GM12878 (cell line): ENCODE data around the gene CD180. TPM values are rescaled to one million over a fixed set of nuclear protein-coding genes. Genes with fewer than 3 reads are reported as not detected.

ENCODE experiments used
- ATAC-seq: fragments of 200-7000 bp; cut with Tn5 transposase; 3 replicates; pipeline ENCODE4 v1.9.1; 2020; ENCODE audit warnings: mild to moderate bottlenecking, moderate library complexity
- BruUV-seq: library from RNA; stranded (reverse); fragments of 400-500 nt; replicated peaks from 2 replicates; lab custom pipeline; 2021; lab: Mats Ljungman, UMichigan
- CTCF ChIA-PET: fragments of 300-600 bp; sonication (Branson Sonifier 250); formaldehyde crosslinking; extraction: SDS; loops from one replicate; lab custom pipeline; 2021; ENCODE audit warnings: inconsistent platforms; lab: Yijun Ruan, JAX
- POLR2A ChIA-PET: fragments of 350-600 bp; formaldehyde crosslinking; extraction: SDS; loops from one replicate; lab custom pipeline; 2021; ENCODE audit warnings: inconsistent platforms; lab: Charles Lee
- RAD21 ChIA-PET: fragments of 300-600 bp; sonication (Branson Sonifier 250); formaldehyde crosslinking; loops from one replicate; lab custom pipeline; 2023; ENCODE audit warnings: antibody characterized with exemption; ENCODE audit not compliant: unreplicated experiment; lab: Charles Lee
- SMC1A ChIA-PET: fragments of 300-600 bp; sonication (Branson Sonifier 250); formaldehyde crosslinking; loops from one replicate; lab custom pipeline; 2023; ENCODE audit not compliant: unreplicated experiment, uncharacterized antibody; lab: Charles Lee
- DNase-seq: peaks from one replicate; pipeline ENCODE4 v3.0.0-alpha.2; 2011; ENCODE audit warnings: low read depth, low spot score
- FAIRE-seq: peaks from 3 replicates; lab custom pipeline; 2011; peaks lifted over from hg19 to GRCh38; lab: Jason Lieb, UNC
- H2AFZ ChIP-seq: 2 replicates; pipeline ENCODE4 v1.6.0; 2011; ENCODE audit warnings: low read depth, low read length, control low read depth; ENCODE audit not compliant: control insufficient read depth
- H3K27ac ChIP-seq: 2 replicates; pipeline ENCODE4 v1.5.1; 2011; ENCODE audit warnings: control low read depth; ENCODE audit not compliant: control insufficient read depth, insufficient read depth
- H3K27me3 ChIP-seq, 2 experiments: replicated peaks in 1 of 2; 2 replicates each; pipeline versions ENCODE4 v1.6.0 to v1.6.1; 2011; ENCODE audit warnings: low read length in 1 of 2; ENCODE audit not compliant: control insufficient read depth in 2 of 2, insufficient read depth in 2 of 2
- H3K36me3 ChIP-seq, 2 experiments: 2 replicates each; pipeline ENCODE4 v1.5.1; 2011; ENCODE audit warnings: low read length in 1 of 2; ENCODE audit not compliant: control insufficient read depth in 2 of 2, insufficient read depth in 2 of 2
- H3K4me1 ChIP-seq: 2 replicates; pipeline ENCODE4 v1.6.1; 2011; ENCODE audit warnings: mild to moderate bottlenecking, low read length, moderate library complexity, mixed read lengths; ENCODE audit not compliant: control insufficient read depth, insufficient read depth
- H3K4me2 ChIP-seq: 2 replicates; pipeline ENCODE4 v1.6.0; 2011; ENCODE audit warnings: control low read depth; ENCODE audit not compliant: control insufficient read depth, insufficient read depth
- H3K4me3 ChIP-seq: fragments of 200-600 bp; sonication (generic); 2 replicates; pipeline ENCODE4 v1.5.1; 2016
- H3K79me2 ChIP-seq: 2 replicates; pipeline ENCODE4 v1.6.0; 2011; ENCODE audit warnings: low read length; ENCODE audit not compliant: control insufficient read depth, insufficient read depth
- H3K9ac ChIP-seq: 2 replicates; pipeline ENCODE4 v1.8.0; 2011; ENCODE audit warnings: low read length, control low read depth, mixed read lengths; ENCODE audit not compliant: control insufficient read depth, insufficient read depth
- H3K9me3 ChIP-seq: replicated peaks from 3 replicates; pipeline ENCODE4 v1.5.1; 2011; ENCODE audit warnings: mild to moderate bottlenecking, low read length; ENCODE audit not compliant: control insufficient read depth, insufficient read depth
- H4K20me1 ChIP-seq: 2 replicates; pipeline ENCODE4 v1.6.0; 2011; ENCODE audit not compliant: control insufficient read depth, insufficient read depth
- ASH2L ChIP-seq: fragments of 300-600, 200-600 bp; sonication (generic); IDR thresholded peaks from 2 replicates; pipeline ENCODE4 v1.6.1; 2017; ENCODE audit warnings: low read depth, mild to moderate bottlenecking, borderline replicate concordance
- IRF3 ChIP-seq: fragments of 450-650 bp; IDR thresholded peaks from 2 replicates; pipeline ENCODE4 v1.6.1; 2014; ENCODE audit warnings: mild to moderate bottlenecking
- KLF5 ChIP-seq: fragments of 450-650 bp; IDR thresholded peaks from 2 replicates; pipeline ENCODE4 v1.6.1; 2014; ENCODE audit warnings: mild to moderate bottlenecking; ENCODE audit not compliant: partially characterized antibody
- MAX ChIP-seq: IDR thresholded peaks from 2 replicates; pipeline ENCODE4 v1.6.1; 2012; ENCODE audit warnings: low read depth, low read length, improper control_type of control experiment
- NBN ChIP-seq: fragments of 450-650 bp; IDR thresholded peaks from 2 replicates; pipeline ENCODE4 v1.6.1; 2016
- RB1 ChIP-seq: fragments of 450-650 bp; formaldehyde crosslinking; IDR thresholded peaks from 2 replicates; pipeline ENCODE4 v1.6.1; 2017; ENCODE audit warnings: mild to moderate bottlenecking, borderline replicate concordance
- SREBF1 ChIP-seq: IDR thresholded peaks from 2 replicates; pipeline ENCODE4 v1.6.1; 2012; ENCODE audit warnings: mild to moderate bottlenecking, low read length
- SREBF2 ChIP-seq: IDR thresholded peaks from 2 replicates; pipeline ENCODE4 v1.6.1; 2012; ENCODE audit warnings: mild to moderate bottlenecking, low read length
- TAF1 ChIP-seq: IDR thresholded peaks from 2 replicates; pipeline ENCODE4 v1.6.1; 2011; ENCODE audit warnings: mild to moderate bottlenecking, low read depth, low read length, borderline replicate concordance
- TCF7 ChIP-seq: IDR thresholded peaks from 2 replicates; pipeline ENCODE4 v1.6.1; 2014; ENCODE audit warnings: antibody characterized with exemption, borderline replicate concordance
- ZBTB11 ChIP-seq: fragments of 450-650 bp; formaldehyde crosslinking; IDR thresholded peaks from 2 replicates; pipeline ENCODE4 v1.5.0; 2022; ENCODE audit warnings: mild to moderate bottlenecking, missing genetic modification characterization
- ZNF622 ChIP-seq: fragments of 450-650 bp; IDR thresholded peaks from 2 replicates; pipeline ENCODE4 v1.6.1; 2017; ENCODE audit warnings: mild to moderate bottlenecking, inconsistent platforms
- WGBS: methylation state at CpG from one replicate; pipeline ENCODE4 v1.1.6; 2016; ENCODE audit warnings: low lambda C conversion rate; ENCODE audit not compliant: insufficient replicate concordance, insufficient coverage; ENCODE audit errors: missing lambda C conversion rate; 5-methylcytosine and 5-hydroxymethylcytosine counted together
- in situ Hi-C: fragments of 300-500 bp; cut with MboI; formaldehyde crosslinking; loops from 9 replicates; pipeline ENCODE4 v1.14.3; 2018; ENCODE audit warnings: mixed read lengths
- intact Hi-C: fragments of 100-400 bp; cut with micrococcal nuclease; formaldehyde crosslinking; loops from one replicate; pipeline ENCODE4 v1.14.2; 2022; ENCODE audit not compliant: unreplicated experiment
- polyA plus RNA-seq, 11 experiments: library from polyadenylated mRNA; depleted of rRNA in 4 of 11; unstranded in 6 of 11; stranded (reverse) in 5 of 11; fragments of >200 nt; fragmentation: Nextera tagmentation in 4 of 11; fragmentation: Illumina TruSeq in 1 of 11; extraction: Ambion mirVana in 4 of 11; extraction: Trizol in 1 of 11; gene quantifications; 1 replicate in 1 of 11; 2 replicates in 10 of 11; pipeline versions ENCODE4 v1.2.1 to v1.2.3, GENCODE V29; 2011 to 2016; ENCODE audit warnings: inconsistent platforms in 2 of 11, missing spikeins in 2 of 11, low read depth in 1 of 11
- total RNA-seq, 4 experiments: library from RNA; depleted of rRNA in 3 of 4; stranded (reverse); fragments of >200 nt in 3 of 4; fragmentation: Illumina TruSeq in 1 of 4; extraction: Trizol in 1 of 4; gene quantifications; 2 replicates each; pipeline versions ENCODE4 v1.2.1 to v1.2.3, GENCODE V29; 2013 to 2021
- TF ChIP-seq, protein P1 (sequence below): fragments of 450-650 bp; IDR thresholded peaks from 2 replicates; pipeline ENCODE4 v1.6.1; 2018; ENCODE audit warnings: mild to moderate bottlenecking, low read depth, moderate library complexity; ENCODE audit not compliant: partially characterized antibody

The CD180 gene
- total and polyA plus RNA-seq, 10 of the 15 experiments (the other 5 are each of a cell fraction or from before 2014, with no cell fraction given) = 0.22 to 9.7 (median 2.9) TPM

GRCh38 chr5:67143549-67143948 is 53.0 kb downstream of the CD180 start:
- Histone ChIP-seq H3K4me1 (no peaks in the 10 kb centered on the region), H3K4me2 (no peak overlapping the region), H3K9ac (no peak overlapping the region), H3K79me2 (no peaks in the 10 kb centered on the region), H3K27ac (no peak overlapping the region), H3K4me3 (no peak overlapping the region), H4K20me1 (no peaks in the 10 kb centered on the region), H2AFZ (no peak overlapping the region), H3K9me3 (no peaks in the 10 kb centered on the region), H3K36me3 (no peaks in the 10 kb centered on the region), H3K27me3 (no peaks in the 10 kb centered on the region)
- ChIA-PET CTCF (interaction anchor here (0.6 to 0.9 kb wide), 2 partner anchors 153 to 211 kb away, joined by 3 to 4 read pairs; no protein-coding TSS in a partner anchor), RAD21 (interaction anchor here (1.2 kb wide), 1 partner anchor 12 kb away, joined by 5 read pairs; no protein-coding TSS in a partner anchor), SMC1A (interaction anchor here (1.1 kb wide), 1 partner anchor 63 kb away, joined by 4 read pairs; no protein-coding TSS in a partner anchor), POLR2A (no interaction called here)
- BruUV-seq = no TSS peak
- no peak for ATAC-seq
- 15% methylated on average over 2 of the region's 2 CpGs for WGBS
- in situ Hi-C loops (no loop called here), intact Hi-C loops (no loop called here)
- no peak for FAIRE-seq
- no peak for DNase-seq
- TF ChIP-seq, protein P1, sequence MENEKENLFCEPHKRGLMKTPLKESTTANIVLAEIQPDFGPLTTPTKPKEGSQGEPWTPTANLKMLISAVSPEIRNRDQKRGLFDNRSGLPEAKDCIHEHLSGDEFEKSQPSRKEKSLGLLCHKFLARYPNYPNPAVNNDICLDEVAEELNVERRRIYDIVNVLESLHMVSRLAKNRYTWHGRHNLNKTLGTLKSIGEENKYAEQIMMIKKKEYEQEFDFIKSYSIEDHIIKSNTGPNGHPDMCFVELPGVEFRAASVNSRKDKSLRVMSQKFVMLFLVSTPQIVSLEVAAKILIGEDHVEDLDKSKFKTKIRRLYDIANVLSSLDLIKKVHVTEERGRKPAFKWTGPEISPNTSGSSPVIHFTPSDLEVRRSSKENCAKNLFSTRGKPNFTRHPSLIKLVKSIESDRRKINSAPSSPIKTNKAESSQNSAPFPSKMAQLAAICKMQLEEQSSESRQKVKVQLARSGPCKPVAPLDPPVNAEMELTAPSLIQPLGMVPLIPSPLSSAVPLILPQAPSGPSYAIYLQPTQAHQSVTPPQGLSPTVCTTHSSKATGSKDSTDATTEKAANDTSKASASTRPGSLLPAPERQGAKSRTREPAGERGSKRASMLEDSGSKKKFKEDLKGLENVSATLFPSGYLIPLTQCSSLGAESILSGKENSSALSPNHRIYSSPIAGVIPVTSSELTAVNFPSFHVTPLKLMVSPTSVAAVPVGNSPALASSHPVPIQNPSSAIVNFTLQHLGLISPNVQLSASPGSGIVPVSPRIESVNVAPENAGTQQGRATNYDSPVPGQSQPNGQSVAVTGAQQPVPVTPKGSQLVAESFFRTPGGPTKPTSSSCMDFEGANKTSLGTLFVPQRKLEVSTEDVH = no peak
- TF ChIP-seq MAX = no peak
- TF ChIP-seq IRF3 = no peak
- TF ChIP-seq SREBF2 = no peak
- no peak for TF ChIP-seq ZNF622
- TF ChIP-seq ASH2L = no peak
- no peak for TF ChIP-seq RB1
- no peak for TF ChIP-seq TAF1
- no peak for TF ChIP-seq KLF5
- TF ChIP-seq ZBTB11 (CRISPR knock-in tag) = no peak
- no peak for TF ChIP-seq TCF7
- TF ChIP-seq NBN = no peak
- no peak for TF ChIP-seq SREBF1
